ENCODE measurements around the gene RSBN1L. TPM values are rescaled to one million over a fixed set of nuclear protein-coding genes. Genes with fewer than 3 reads are reported as not detected.

The RSBN1L gene
- total RNA-seq, 1 donor from 2014 or later, result 11.3 TPM

DNA sequence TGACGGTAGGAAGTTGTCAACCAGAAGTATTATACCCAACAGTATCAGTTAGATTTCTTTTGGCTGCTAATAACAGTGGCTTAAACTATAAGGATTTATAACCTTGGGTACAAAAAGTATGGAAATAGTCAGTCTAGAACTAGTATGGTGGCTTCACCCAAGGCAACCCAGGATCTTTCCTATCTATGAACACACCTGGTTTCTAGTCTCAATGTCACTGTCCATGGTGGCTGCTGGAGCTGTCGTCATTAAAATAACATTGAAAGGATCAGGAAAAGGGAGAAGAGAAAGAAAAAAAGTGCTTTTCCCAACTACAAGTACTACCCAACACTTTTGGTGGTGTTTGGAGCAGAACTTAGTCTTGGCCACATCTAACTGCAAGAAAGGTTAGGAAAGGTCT is 130.0 kb downstream of the RSBN1L start:
- Histone ChIP-seq H3K4me3 (no peak overlapping the region), H3K4me1 (peaks cover 9% of the 10 kb centered on the region), H3K27ac (no peak overlapping the region), H3K36me3 (no peaks in the 10 kb centered on the region), H3K27me3 (no peaks in the 10 kb centered on the region), H3K9me3 (peaks cover 17% of the 10 kb centered on the region)
- intact Hi-C loops (cut with DNase I), result no loop called here
- DNase-seq (ENCODE audit: extremely low spot score in 2 of 2), result no peak
- TF ChIP-seq CTCF (IDR thresholded peaks at IDR 0.05) (no peak), POLR2A (IDR thresholded peaks at IDR 0.05) (no peak), POLR2AphosphoS5 (IDR thresholded peaks at IDR 0.05; ENCODE audit: insufficient read depth in 1 of 2, low read depth in 1 of 2) (no peak)

DNA sequence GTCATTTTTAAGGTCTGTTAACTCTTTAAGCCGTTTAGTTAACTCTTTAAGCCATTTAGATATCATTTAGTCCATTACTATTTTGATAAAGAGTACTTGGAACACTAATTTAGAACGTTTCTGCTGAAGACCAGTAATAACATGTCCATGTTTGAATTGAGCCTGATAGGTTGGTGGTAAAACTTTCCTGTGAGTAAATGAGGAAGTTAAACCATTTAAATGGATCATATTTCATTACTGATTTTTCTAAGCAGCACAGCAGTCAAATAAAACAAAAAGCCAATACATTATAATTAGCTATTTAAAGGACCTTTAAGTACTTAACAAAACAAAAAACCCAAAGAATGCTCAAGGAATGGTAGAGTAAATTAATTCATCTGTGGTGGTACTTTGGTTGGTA is 131.7 kb downstream of the RSBN1L start:
- no peak for TF ChIP-seq CTCF (IDR thresholded peaks at IDR 0.05)
- no peak for TF ChIP-seq POLR2AphosphoS5 (IDR thresholded peaks at IDR 0.05; ENCODE audit: insufficient read depth in 1 of 2, low read depth in 1 of 2)
- no peak for TF ChIP-seq POLR2A (IDR thresholded peaks at IDR 0.05)
- H3K4me1 ChIP-seq, result peaks cover 9% of the 10 kb centered on the region
- no peak overlapping the region for H3K27ac ChIP-seq
- peaks cover 9% of the 10 kb centered on the region for H3K9me3 ChIP-seq
- intact Hi-C loops (cut with DNase I), result no loop called here
- H3K4me3 ChIP-seq, result no peak overlapping the region
- no peaks in the 10 kb centered on the region for H3K27me3 ChIP-seq
- no peaks in the 10 kb centered on the region for H3K36me3 ChIP-seq
- no peak for DNase-seq (ENCODE audit: extremely low spot score in 2 of 2)

GRCh38 chr7:77830649-77831355 is 134.5 kb downstream of the RSBN1L start:
- Histone ChIP-seq H3K4me1 (peaks cover 16% of the 10 kb centered on the region), H3K27ac (no peak overlapping the region), H3K9me3 (peaks cover 4% of the 10 kb centered on the region), H3K36me3 (no peaks in the 10 kb centered on the region), H3K4me3 (no peak overlapping the region), H3K27me3 (no peaks in the 10 kb centered on the region)
- no peak for TF ChIP-seq CTCF (IDR thresholded peaks at IDR 0.05)
- TF ChIP-seq POLR2AphosphoS5 (IDR thresholded peaks at IDR 0.05; ENCODE audit: insufficient read depth in 1 of 2, low read depth in 1 of 2), result no peak
- TF ChIP-seq POLR2A (IDR thresholded peaks at IDR 0.05), result no peak
- DNase-seq (ENCODE audit: extremely low spot score in 2 of 2), result no peak
- intact Hi-C loops (cut with DNase I), result no loop called here

- H3K27ac ChIP-seq, result no peak overlapping the region
- H3K9me3 ChIP-seq, result peaks cover 1% of the 10 kb centered on the region
- no peak for DNase-seq (ENCODE audit: extremely low spot score in 2 of 2)
- H3K4me1 ChIP-seq, result peaks cover 16% of the 10 kb centered on the region
- no peak overlapping the region for H3K4me3 ChIP-seq
- no peaks in the 10 kb centered on the region for H3K36me3 ChIP-seq
- TF ChIP-seq CTCF (IDR thresholded peaks at IDR 0.05) (no peak), POLR2A (IDR thresholded peaks at IDR 0.05) (no peak), POLR2AphosphoS5 (IDR thresholded peaks at IDR 0.05; ENCODE audit: insufficient read depth in 1 of 2, low read depth in 1 of 2) (no peak)
- no peaks in the 10 kb centered on the region for H3K27me3 ChIP-seq
- intact Hi-C loops (cut with DNase I), result no loop called here
These were observed 135.2 kb downstream of the RSBN1L start for GRCh38 chr7:77831481-77831880.

DNA sequence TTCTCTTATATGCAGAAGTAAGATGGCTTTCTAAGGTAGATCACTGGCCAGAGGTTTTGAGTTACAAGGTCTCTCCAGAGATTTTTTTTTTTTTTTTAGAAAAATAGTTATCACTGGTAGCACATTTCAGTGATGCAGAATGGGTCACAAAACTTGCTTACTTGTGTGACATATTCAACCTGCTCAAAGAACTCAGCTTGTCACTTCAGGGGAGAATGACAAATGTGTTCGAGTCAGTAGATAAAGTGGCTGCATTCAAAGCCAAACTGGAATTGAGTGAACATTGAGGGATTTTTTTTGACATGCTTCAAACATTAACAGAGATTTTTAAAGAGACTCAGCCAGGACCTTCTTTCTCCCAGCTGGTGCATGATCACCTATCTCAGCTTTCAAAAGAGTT is 135.7 kb downstream of the RSBN1L start:
- Histone ChIP-seq H3K36me3 (no peaks in the 10 kb centered on the region), H3K27ac (no peak overlapping the region), H3K9me3 (no peaks in the 10 kb centered on the region), H3K27me3 (no peaks in the 10 kb centered on the region), H3K4me1 (peaks cover 16% of the 10 kb centered on the region), H3K4me3 (no peak overlapping the region)
- intact Hi-C loops (cut with DNase I), result no loop called here
- no peak for TF ChIP-seq POLR2A (IDR thresholded peaks at IDR 0.05)
- TF ChIP-seq POLR2AphosphoS5 (IDR thresholded peaks at IDR 0.05; ENCODE audit: insufficient read depth in 1 of 2, low read depth in 1 of 2), result no peak
- no peak for TF ChIP-seq CTCF (IDR thresholded peaks at IDR 0.05)
- DNase-seq (ENCODE audit: extremely low spot score in 2 of 2), result no peak

All from vagina (tissue), 2 donors.